ENCODE measurements around the gene BLVRB.
"Not testable (repeated sequence)": the region's sequence is repeated elsewhere in the genome, so short reads cannot be mapped to it uniquely, and the experiment has no call there.

BLVRB gene

GRCh38 chr19:40445780-40446262 is 19.7 kb downstream of the BLVRB start:
- no peak for DNase-seq

GRCh38 chr19:40444825-40445312 is 20.7 kb downstream of the BLVRB start:
- no peak for DNase-seq

- DNase-seq, result peak; percentile 97
Measured at GRCh38 chr19:40444000-40444824, 21.3 kb downstream of the BLVRB start, which contains the start of gene SERTAD3. Gene SERTAD3, minus strand, starts transcription at chr19:40444335. Its CDS starts 2,255 bp downstream, at chr19:40442080.

GRCh38 chr19:40443131-40443999 is 22.2 kb downstream of the BLVRB start:
- DNase-seq, result peak; percentile 98

- peak; percentile 59 for DNase-seq
Measured at GRCh38 chr19:40442328-40443130, 23.0 kb downstream of the BLVRB start.

GRCh38 chr19:40441719-40442253 is 23.8 kb downstream of the BLVRB start:
- no peak for DNase-seq

- no peak for DNase-seq
Measured at GRCh38 chr19:40438284-40438683, 27.3 kb downstream of the BLVRB start.

- DNase-seq, result peak; percentile 71
Measured at GRCh38 chr19:40433391-40434216, 31.9 kb downstream of the BLVRB start.

GRCh38 chr19:40432760-40433159 is 32.8 kb downstream of the BLVRB start:
- not testable (repeated sequence) for DNase-seq

GRCh38 chr19:40431698-40432097 is 33.8 kb downstream of the BLVRB start:
- no peak for DNase-seq

GRCh38 chr19:40430242-40430641 is 35.3 kb downstream of the BLVRB start:
- DNase-seq, result not testable (repeated sequence)

- not testable (repeated sequence) for DNase-seq
Measured at GRCh38 chr19:40428197-40428596, 37.3 kb downstream of the BLVRB start.

- peak; percentile 100 for DNase-seq
Measured at GRCh38 chr19:40425450-40426287, 39.9 kb downstream of the BLVRB start, which contains the start of gene SERTAD1. Gene SERTAD1, minus strand, starts transcription at chr19:40425992. Its CDS starts 2,446 bp downstream, at chr19:40423546.

- DNase-seq, result no peak
Measured at GRCh38 chr19:40424637-40425449, 40.7 kb downstream of the BLVRB start.

- no peak for DNase-seq
Measured at GRCh38 chr19:40423938-40424337, 41.6 kb downstream of the BLVRB start.

- DNase-seq, result no peak
Measured at GRCh38 chr19:40422748-40423566, 42.6 kb downstream of the BLVRB start.

GRCh38 chr19:40421993-40422747 is 43.4 kb downstream of the BLVRB start:
- no peak for DNase-seq

All from activated CD8-positive, alpha-beta memory T cell treated with anti-CD3 and anti-CD28 coated beads, Interleukin-2, amount 50 U/mL, for 48 hours (primary cell).